Measurements from ENCODE around the gene KLRG1.

KLRG1 gene

DNA sequence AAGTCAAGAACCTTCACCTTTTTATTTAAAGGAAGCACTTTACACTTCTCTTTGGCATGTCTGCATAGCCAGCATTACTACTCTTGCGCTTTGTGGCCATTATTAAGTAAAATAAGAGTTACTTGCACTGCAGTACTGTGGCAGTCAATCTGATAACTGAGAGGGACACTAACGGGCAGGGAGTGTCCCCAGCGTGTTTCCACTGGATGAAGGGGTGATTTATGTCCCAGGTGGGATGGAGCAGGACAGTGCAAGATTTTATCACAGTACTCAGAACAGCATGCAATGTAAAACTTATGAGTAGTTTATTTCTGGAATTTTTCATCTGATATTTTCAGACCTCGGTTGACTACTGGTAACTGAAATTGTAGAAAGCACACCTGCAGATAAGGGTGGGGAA is 31.8 kb upstream of the KLRG1 start:
- Mint-ChIP-seq H3K27ac (no peak overlapping the region), H3K36me3 (peaks cover 20% of the 10 kb centered on the region), H3K27me3 (no peaks in the 10 kb centered on the region), H3K4me1 (no peaks in the 10 kb centered on the region), H3K4me3 (no peak overlapping the region), H3K9me3 (peaks cover 6% of the 10 kb centered on the region)
- ATAC-seq (ENCODE audit: low read depth), result no peak
- DNase-seq (ENCODE audit: low spot score in 2 of 2), result no peak

DNA sequence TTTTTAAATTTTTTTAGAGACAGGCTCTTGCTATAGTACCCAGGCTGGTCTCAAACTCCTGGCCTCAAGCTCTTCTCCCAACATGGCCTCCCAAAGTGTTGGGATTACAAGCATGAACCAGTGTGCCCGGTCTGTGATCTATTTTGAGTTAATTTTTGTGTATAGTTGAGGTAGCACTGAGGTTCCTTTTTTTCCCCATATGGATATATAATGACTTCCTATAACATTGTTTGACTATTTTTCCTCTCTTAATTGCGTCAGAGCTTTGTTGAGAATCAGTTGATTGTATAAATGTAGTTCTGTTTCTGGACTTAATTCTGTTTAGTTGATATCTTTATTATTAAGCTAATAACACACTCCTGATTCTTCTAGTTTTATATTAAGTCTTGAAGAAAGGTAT is 31.3 kb upstream of the KLRG1 start:
- Mint-ChIP-seq H3K4me1 (no peaks in the 10 kb centered on the region), H3K27ac (no peak overlapping the region), H3K9me3 (peaks cover 4% of the 10 kb centered on the region), H3K27me3 (no peaks in the 10 kb centered on the region), H3K4me3 (no peak overlapping the region), H3K36me3 (peaks cover 16% of the 10 kb centered on the region)
- no peak for ATAC-seq (ENCODE audit: low read depth)
- DNase-seq (ENCODE audit: low spot score in 2 of 2), result no peak

DNA sequence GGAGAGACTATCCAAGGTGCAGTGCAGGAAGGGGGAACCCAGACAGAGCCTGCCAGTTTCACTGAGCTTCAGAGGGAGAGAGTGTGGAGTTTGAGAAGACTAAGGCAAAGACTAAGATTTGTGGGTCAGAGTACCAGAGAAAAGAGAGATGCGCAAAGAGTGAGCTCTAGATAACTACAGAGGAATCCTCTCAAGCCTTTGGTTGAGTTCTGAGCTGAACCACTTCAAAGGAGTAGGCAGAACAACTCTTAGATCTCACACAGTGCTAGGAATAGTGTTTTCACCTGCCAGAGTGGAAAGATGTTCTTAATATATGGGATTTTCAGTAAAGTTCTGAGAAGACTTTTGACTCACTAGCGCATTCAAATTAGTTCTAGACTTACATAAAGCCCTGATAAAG is 29.2 kb upstream of the KLRG1 start:
- Mint-ChIP-seq H3K36me3 (peaks cover 23% of the 10 kb centered on the region), H3K27me3 (no peaks in the 10 kb centered on the region)
- no peak for ATAC-seq (ENCODE audit: low read depth)

DNA sequence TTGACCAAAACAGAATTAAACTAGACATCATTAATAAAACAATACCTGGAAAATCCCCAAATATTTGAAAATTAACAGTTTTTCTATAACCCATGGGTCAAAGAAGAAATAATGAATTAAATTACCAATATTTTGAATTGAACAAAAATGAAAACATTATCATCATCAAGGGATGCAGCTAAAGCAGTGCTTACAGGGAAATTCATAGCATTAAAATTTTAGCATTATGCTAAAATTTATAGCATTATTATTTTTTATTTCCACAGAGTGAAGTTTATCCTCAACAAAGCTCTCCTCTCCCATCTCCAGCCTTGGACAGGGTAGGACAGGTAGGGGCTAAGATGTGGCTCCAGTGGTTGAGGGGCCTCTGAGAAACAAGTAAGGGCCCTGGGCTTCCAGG is 20.6 kb upstream of the KLRG1 start:
- H3K27ac Mint-ChIP-seq, result no peak overlapping the region
- no peaks in the 10 kb centered on the region for H3K4me1 Mint-ChIP-seq
- peaks cover 13% of the 10 kb centered on the region for H3K9me3 Mint-ChIP-seq
- H3K4me3 Mint-ChIP-seq, result no peak overlapping the region
- H3K36me3 Mint-ChIP-seq, result peaks cover 12% of the 10 kb centered on the region
- DNase-seq (ENCODE audit: low spot score in 2 of 2) (no peak), ATAC-seq (ENCODE audit: low read depth) (no peak)
- no peaks in the 10 kb centered on the region for H3K27me3 Mint-ChIP-seq

More for the DNA sequence above, 29.2 kb upstream of the KLRG1 start:
- H3K4me1 Mint-ChIP-seq, result no peaks in the 10 kb centered on the region
- H3K27ac Mint-ChIP-seq, result no peak overlapping the region
- peaks cover 7% of the 10 kb centered on the region for H3K9me3 Mint-ChIP-seq
- no peak for DNase-seq (ENCODE audit: low spot score in 2 of 2)
- no peak overlapping the region for H3K4me3 Mint-ChIP-seq

DNA sequence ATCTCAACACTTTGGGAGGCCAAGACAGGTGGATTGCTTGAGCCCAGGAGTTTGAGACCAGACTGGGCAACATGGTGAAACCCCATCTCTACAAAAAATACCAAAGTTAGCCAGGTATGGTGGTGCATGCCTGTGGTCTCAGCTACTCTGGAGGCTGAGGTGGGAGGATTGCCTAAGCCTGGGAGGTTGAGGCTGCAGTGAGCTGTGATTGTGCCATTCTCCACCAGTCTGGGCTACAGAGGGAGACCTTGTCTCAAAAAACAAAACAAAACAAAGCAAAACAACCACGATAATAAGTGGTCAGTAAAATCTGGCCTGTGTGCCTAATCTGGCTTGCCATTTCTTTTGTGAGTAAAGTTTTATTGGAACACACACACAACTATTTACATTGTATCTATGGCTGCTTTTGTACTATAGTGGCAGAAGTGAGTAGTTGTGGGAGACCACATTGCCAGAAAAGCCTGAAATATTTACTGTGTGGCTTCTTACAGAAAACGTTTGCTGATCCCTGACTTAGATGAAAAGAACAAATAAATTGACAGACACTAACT is 19.4 kb upstream of the KLRG1 start:
- Mint-ChIP-seq H3K4me1 (no peaks in the 10 kb centered on the region), H3K9me3 (peaks cover 9% of the 10 kb centered on the region), H3K4me3 (no peak overlapping the region), H3K27ac (no peak overlapping the region), H3K36me3 (peaks cover 5% of the 10 kb centered on the region), H3K27me3 (no peaks in the 10 kb centered on the region)
- ATAC-seq (ENCODE audit: low read depth) (no peak), DNase-seq (ENCODE audit: low spot score in 2 of 2) (no peak)

DNA sequence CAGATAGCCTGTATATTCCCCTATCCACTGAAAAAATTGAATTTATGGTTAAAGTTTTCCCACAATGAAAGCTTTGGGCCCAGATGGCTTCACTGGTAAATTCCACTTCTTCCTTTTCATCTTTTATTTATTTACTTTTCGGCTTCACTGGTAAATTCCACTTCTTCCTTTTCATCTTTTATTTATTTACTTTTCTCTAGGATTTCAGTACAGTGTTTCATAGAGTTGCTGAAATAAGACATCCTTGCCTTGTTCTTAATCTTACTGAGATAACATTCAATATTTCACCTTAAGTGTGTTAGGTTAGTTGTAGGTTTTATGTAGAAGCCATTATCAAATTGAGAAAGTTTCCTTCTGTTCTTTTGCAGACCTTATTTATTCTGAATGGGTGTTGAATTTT is 18.9 kb upstream of the KLRG1 start:
- ATAC-seq (ENCODE audit: low read depth) (no peak), DNase-seq (ENCODE audit: low spot score in 2 of 2) (no peak)
- Mint-ChIP-seq H3K36me3 (peaks cover 5% of the 10 kb centered on the region), H3K27ac (no peak overlapping the region), H3K27me3 (no peaks in the 10 kb centered on the region), H3K4me1 (no peaks in the 10 kb centered on the region), H3K9me3 (peaks cover 9% of the 10 kb centered on the region), H3K4me3 (no peak overlapping the region)

DNA sequence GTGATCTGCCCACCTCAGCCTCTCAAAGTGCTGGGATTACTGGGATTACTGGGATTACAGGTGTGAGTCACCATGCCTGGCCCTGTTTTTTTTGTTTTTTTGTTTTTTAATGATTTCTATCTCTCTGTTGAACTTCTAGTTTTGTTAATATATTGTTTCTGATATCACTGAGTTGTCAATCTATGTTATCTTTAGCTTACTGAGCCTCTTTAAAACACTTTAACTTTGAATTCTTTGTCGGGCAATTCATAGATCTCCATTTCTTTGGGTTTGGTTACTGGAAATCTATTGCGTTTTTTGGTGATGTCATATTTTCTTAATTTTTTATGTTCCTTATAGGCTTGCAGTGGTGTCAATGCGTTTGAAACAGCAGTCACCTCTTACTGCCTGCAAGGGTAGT is 9.2 kb upstream of the KLRG1 start:
- Mint-ChIP-seq H3K36me3 (peaks cover 28% of the 10 kb centered on the region), H3K4me3 (no peak overlapping the region), H3K9me3 (peaks cover 18% of the 10 kb centered on the region), H3K4me1 (no peaks in the 10 kb centered on the region), H3K27ac (no peak overlapping the region), H3K27me3 (no peaks in the 10 kb centered on the region)
- ATAC-seq (ENCODE audit: low read depth) (no peak), DNase-seq (ENCODE audit: low spot score in 2 of 2) (no peak)

DNA sequence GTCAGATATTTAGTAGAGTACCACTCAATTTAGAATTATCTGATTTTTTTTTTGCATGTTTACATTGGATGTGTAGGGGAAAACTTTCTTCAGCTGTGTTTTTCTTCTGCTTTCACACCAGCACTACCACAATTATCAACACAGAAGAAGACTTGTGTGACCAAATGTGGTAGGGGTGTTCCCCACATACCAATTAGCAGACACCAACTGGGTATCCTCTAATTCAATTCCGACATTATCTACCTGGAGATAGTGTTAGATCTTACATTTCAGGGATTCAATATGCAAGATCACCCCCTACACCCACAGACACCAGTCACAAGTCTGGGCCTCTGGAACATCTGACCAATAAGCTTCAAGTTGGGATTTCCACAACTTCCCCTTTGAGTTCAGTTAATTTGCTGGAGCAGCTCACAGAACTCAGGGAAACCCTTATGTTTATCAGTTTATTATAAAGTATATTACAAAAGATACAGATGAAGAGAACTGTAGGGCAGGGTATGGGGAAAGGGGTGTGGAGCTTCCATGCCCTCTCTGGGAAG is 4.1 kb upstream of the KLRG1 start:
- Mint-ChIP-seq H3K4me3 (no peak overlapping the region), H3K36me3 (peaks cover 13% of the 10 kb centered on the region), H3K4me1 (peaks cover 13% of the 10 kb centered on the region), H3K27ac (no peak overlapping the region), H3K27me3 (no peaks in the 10 kb centered on the region), H3K9me3 (peaks cover 5% of the 10 kb centered on the region)
- DNase-seq (ENCODE audit: low spot score in 2 of 2), result no peak
- ATAC-seq (ENCODE audit: low read depth), result no peak

DNA sequence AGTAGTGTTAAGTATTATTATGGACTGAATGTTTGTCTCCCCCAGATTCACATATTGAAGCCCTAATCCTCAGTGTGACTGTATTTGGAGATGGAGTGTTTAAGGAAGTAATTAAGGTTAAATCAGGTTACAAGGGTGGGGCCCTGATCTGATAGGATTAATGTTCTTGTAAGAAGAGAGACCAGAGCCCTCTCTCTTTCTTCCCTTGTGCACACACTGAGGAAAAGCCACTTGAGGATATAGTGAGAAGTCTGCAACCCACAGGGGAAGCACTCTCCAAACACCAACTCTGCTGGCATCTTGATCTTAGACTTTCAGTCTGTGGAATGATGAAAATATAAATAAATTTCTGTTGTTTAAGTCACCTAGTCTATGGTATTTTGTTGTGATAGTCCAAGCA is 2.2 kb upstream of the KLRG1 start:
- no peak overlapping the region for H3K27ac Mint-ChIP-seq
- H3K36me3 Mint-ChIP-seq, result peaks cover 5% of the 10 kb centered on the region
- H3K4me3 Mint-ChIP-seq, result no peak overlapping the region
- peaks cover 13% of the 10 kb centered on the region for H3K4me1 Mint-ChIP-seq
- H3K9me3 Mint-ChIP-seq, result peaks cover 1% of the 10 kb centered on the region
- DNase-seq (ENCODE audit: low spot score in 2 of 2) (no peak), ATAC-seq (ENCODE audit: low read depth) (no peak)
- no peaks in the 10 kb centered on the region for H3K27me3 Mint-ChIP-seq

DNA sequence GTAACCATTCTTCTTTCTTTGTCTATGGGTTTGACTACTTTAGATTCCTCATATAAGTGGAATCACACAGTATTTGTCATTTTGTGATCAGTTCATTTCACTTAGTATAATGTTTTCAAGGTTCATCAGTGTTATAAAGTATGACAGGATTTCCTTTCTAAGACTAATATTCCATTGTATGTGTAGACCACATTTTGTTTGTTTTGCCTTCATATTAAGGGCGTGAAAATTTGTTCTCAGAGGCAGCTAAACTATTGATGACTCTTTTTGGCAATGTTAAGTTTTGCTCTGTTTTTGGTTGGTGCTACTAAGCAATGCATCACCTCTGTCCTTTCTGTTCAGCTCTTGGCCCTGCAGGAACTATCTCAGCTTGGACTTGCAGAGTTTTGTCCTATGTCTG is 1.7 kb upstream of the KLRG1 start:
- Mint-ChIP-seq H3K27me3 (no peaks in the 10 kb centered on the region), H3K36me3 (peaks cover 5% of the 10 kb centered on the region), H3K27ac (no peak overlapping the region), H3K9me3 (peaks cover 1% of the 10 kb centered on the region), H3K4me1 (peaks cover 13% of the 10 kb centered on the region), H3K4me3 (no peak overlapping the region)
- no peak for DNase-seq (ENCODE audit: low spot score in 2 of 2)
- ATAC-seq (ENCODE audit: low read depth), result no peak

DNA sequence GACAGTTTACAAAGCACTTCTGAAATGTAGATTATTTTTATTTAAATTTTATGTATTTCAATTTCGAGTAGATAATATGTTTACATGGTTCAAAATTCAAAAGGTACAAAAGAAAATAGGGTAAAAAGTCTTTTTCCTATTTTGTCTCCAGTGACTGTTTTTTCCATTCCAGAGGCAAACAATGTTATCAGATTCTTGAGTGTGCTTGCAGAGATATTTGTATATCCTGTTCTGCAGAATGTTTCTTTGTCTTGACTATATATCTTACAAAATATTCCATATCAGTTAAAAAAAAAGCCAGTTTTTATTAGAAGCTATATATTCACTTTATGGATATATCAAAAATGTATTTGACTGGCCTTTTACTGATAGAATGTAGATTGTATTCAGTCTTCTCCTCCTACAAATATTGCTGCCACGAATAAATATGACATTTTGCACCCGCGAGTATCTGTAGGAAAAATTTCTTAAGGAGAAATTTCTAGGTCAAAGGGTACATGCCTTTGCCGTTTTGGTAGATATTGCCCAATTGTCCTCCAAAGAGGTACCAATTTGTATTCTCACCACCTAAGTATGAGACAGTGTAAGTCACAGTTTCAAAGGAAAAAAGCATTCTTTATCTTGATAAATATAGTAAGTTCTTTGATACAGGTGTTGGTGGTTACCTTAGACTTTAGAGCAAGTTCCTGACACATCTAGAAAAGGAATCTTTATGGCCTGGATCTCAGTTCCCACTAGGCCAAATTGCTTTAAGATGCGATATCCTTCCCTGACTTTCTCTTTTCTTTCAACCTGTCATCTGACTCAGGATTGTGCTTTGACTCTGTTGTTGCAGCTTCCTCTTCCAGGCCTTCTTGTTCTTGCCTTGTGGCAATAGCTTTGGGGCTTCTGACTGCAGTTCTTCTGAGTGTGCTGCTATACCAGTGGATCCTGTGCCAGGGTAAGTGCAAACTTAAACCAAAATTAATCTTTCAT is 2.3 kb downstream of the KLRG1 start:
- Mint-ChIP-seq H3K4me3 (no peak overlapping the region), H3K36me3 (peaks cover 3% of the 10 kb centered on the region), H3K27ac (no peak overlapping the region), H3K9me3 (no peaks in the 10 kb centered on the region), H3K27me3 (no peaks in the 10 kb centered on the region), H3K4me1 (peaks cover 13% of the 10 kb centered on the region)
- DNase-seq (ENCODE audit: low spot score in 2 of 2), result no peak
- ATAC-seq (ENCODE audit: low read depth), result no peak

DNA sequence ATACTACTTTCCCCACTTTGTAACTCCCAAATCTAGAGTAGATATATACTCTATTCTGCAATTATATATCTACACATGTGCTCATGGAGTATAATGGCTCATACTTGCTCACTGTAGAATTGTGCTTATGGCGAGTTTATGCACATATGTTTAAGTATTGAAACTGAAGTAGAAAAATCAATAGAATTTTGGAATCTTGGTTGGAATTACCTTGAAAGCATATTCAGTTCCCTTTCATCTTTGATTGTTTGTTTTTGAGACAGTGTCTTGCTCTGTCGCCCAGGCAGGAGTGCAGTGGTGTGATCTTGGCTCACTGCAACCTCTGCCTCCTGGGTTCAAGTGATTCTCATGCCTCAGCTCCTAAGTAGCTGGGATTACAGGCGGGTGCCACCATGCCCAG is 4.5 kb downstream of the KLRG1 start:
- H3K9me3 Mint-ChIP-seq, result no peaks in the 10 kb centered on the region
- no peaks in the 10 kb centered on the region for H3K27me3 Mint-ChIP-seq
- H3K4me1 Mint-ChIP-seq, result peaks cover 5% of the 10 kb centered on the region
- ATAC-seq (ENCODE audit: low read depth) (no peak), DNase-seq (ENCODE audit: low spot score in 2 of 2) (no peak)
- H3K4me3 Mint-ChIP-seq, result no peak overlapping the region
- H3K27ac Mint-ChIP-seq, result no peak overlapping the region
- H3K36me3 Mint-ChIP-seq, result peaks cover 7% of the 10 kb centered on the region

DNA sequence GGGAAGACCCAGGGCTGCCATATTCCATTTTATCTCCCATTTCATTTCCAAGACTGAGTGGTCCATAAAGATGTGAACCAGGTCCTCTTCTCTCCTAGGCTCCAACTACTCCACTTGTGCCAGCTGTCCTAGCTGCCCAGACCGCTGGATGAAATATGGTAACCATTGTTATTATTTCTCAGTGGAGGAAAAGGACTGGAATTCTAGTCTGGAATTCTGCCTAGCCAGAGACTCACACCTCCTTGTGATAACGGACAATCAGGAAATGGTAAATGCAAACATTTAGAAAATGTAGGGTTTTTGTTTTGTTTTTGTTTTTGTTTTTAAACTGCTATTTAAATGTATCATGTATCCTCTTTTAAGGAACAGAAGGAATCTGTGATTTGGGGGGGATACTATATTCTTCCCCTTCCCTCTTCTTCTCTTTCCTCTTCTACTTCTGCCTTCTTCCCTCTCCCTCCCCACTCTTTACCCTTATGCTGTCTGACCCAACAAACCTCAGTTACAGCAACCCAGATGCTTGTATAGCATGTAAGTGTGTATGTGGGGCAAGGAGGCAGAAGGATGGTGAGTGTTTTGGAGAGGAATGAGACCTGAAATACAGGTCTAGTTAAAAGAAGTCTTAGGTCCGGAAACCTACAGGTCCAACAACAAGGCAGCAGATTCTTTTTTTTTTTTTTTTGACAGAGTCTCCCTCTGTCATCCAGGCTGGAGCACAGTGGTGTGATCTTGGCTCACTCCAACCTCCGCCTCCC is 5.9 kb downstream of the KLRG1 start:
- no peak for ATAC-seq (ENCODE audit: low read depth)
- Mint-ChIP-seq H3K4me1 (no peaks in the 10 kb centered on the region), H3K27ac (no peak overlapping the region), H3K9me3 (no peaks in the 10 kb centered on the region), H3K36me3 (peaks cover 7% of the 10 kb centered on the region), H3K27me3 (no peaks in the 10 kb centered on the region), H3K4me3 (no peak overlapping the region)
- no peak for DNase-seq (ENCODE audit: low spot score in 2 of 2)
